H9 (cell line): ENCODE data around the gene GMPR. TPM values are rescaled to one million over a fixed set of nuclear protein-coding genes. Genes with fewer than 3 reads are reported as not detected.

Experiments used
- DNase-seq: peaks from one replicate; pipeline ENCODE4 v3.0.0-alpha.2; 2017
- H2AFZ ChIP-seq: one replicate; pipeline ENCODE4 v1.6.1; 2013; ENCODE audit warnings: mild to moderate bottlenecking, low read length, control low read depth, moderate library complexity
- H2AK5ac ChIP-seq: 2 replicates; pipeline ENCODE4 v1.6.1; 2013; ENCODE audit warnings: low read length, control low read depth, mixed read lengths; ENCODE audit not compliant: insufficient read length
- H2BK120ac ChIP-seq: one replicate; pipeline ENCODE4 v1.6.1; 2013; ENCODE audit warnings: low read depth, mild to moderate bottlenecking, low read length, control low read depth, inconsistent platforms; ENCODE audit not compliant: poor library complexity, severe bottlenecking
- H2BK12ac ChIP-seq: 2 replicates; pipeline ENCODE4 v1.6.1; 2013; ENCODE audit warnings: low read length, control low read depth, mixed read lengths, low read depth; ENCODE audit not compliant: insufficient read length
- H2BK15ac ChIP-seq: 2 replicates; pipeline ENCODE4 v1.6.1; 2013; ENCODE audit warnings: low read depth, low read length, control low read depth
- H2BK20ac ChIP-seq: one replicate; pipeline ENCODE4 v1.6.1; 2013; ENCODE audit warnings: low read depth, mild to moderate bottlenecking, low read length, control low read depth, inconsistent platforms; ENCODE audit not compliant: poor library complexity, severe bottlenecking
- H2BK5ac ChIP-seq: 2 replicates; pipeline ENCODE4 v1.6.1; 2013; ENCODE audit warnings: low read length, control low read depth, mixed read lengths; ENCODE audit not compliant: insufficient read length
- H3K14ac ChIP-seq: 2 replicates; pipeline ENCODE4 v1.6.1; 2013; ENCODE audit warnings: low read length, control low read depth; ENCODE audit not compliant: insufficient read depth
- H3K18ac ChIP-seq: 2 replicates; pipeline ENCODE4 v1.6.1; 2013; ENCODE audit warnings: low read depth, mild to moderate bottlenecking, mixed read lengths, low read length, control low read depth; ENCODE audit not compliant: insufficient read length
- H3K23ac ChIP-seq: 2 replicates; pipeline ENCODE4 v1.6.1; 2013; ENCODE audit warnings: low read length, control low read depth, mixed read lengths, low read depth; ENCODE audit not compliant: insufficient read length
- H3K23me2 ChIP-seq: 2 replicates; pipeline ENCODE4 v1.6.1; 2013; ENCODE audit warnings: low read depth, mild to moderate bottlenecking, mixed read lengths, low read length, control low read depth; ENCODE audit not compliant: insufficient read length, poor library complexity, severe bottlenecking
- H3K27ac ChIP-seq: 2 replicates; pipeline ENCODE4 v1.5.1; 2013; ENCODE audit warnings: low read length, control low read depth, mixed read lengths, low read depth; ENCODE audit not compliant: insufficient read length
- H3K27me3 ChIP-seq: 2 replicates; pipeline ENCODE4 v1.6.1; 2013; ENCODE audit warnings: low read length, control low read depth, inconsistent platforms; ENCODE audit not compliant: insufficient read depth
- H3K4ac ChIP-seq: 2 replicates; pipeline ENCODE4 v1.6.1; 2013; ENCODE audit warnings: low read depth, mild to moderate bottlenecking, control low read depth, inconsistent platforms, low read length, moderate library complexity
- H3K4me1 ChIP-seq: 2 replicates; pipeline ENCODE4 v1.6.1; 2013; ENCODE audit warnings: low read length, control low read depth, inconsistent platforms; ENCODE audit not compliant: insufficient read depth
- H3K4me2 ChIP-seq: 2 replicates; pipeline ENCODE4 v1.6.1; 2013; ENCODE audit warnings: low read length, control low read depth, mixed read lengths; ENCODE audit not compliant: insufficient read length, insufficient read depth
- H3K56ac ChIP-seq: 2 replicates; pipeline ENCODE4 v1.6.1; 2013; ENCODE audit warnings: low read depth, mild to moderate bottlenecking, mixed read lengths, low read length, control low read depth; ENCODE audit not compliant: insufficient read length
- H3K79me1 ChIP-seq: 2 replicates; pipeline ENCODE4 v1.6.1; 2013; ENCODE audit warnings: low read depth, mild to moderate bottlenecking, moderate library complexity, low read length, control low read depth, inconsistent platforms; ENCODE audit not compliant: insufficient read depth, poor library complexity, severe bottlenecking
- H3K79me2 ChIP-seq: 2 replicates; pipeline ENCODE4 v1.6.1; 2013; ENCODE audit warnings: low read length, control low read depth, inconsistent platforms; ENCODE audit not compliant: insufficient read depth
- H3K9ac ChIP-seq: 2 replicates; pipeline ENCODE4 v1.6.1; 2013; ENCODE audit warnings: low read length, control low read depth, mixed read lengths; ENCODE audit not compliant: insufficient read length; ENCODE audit errors: extremely low read depth
- H3K9me3 ChIP-seq: one replicate; pipeline ENCODE4 v1.6.1; 2013; ENCODE audit warnings: low read depth, low read length, inconsistent platforms; ENCODE audit not compliant: control insufficient read depth
- H3T11ph ChIP-seq: one replicate; pipeline ENCODE4 v1.6.1; 2013; ENCODE audit warnings: mild to moderate bottlenecking, low read length, control low read depth, inconsistent platforms
- H4K20me1 ChIP-seq: one replicate; pipeline ENCODE4 v1.6.1; 2013; ENCODE audit not compliant: control insufficient read depth, insufficient read length, insufficient read depth
- H4K5ac ChIP-seq: 2 replicates; pipeline ENCODE4 v1.6.1; 2013; ENCODE audit warnings: low read depth, mild to moderate bottlenecking, mixed read lengths, low read length, control low read depth; ENCODE audit not compliant: insufficient read length
- H4K8ac ChIP-seq: replicated peaks from 2 replicates; pipeline ENCODE4 v1.6.1; 2013; ENCODE audit warnings: low read length, control low read depth, mixed read lengths, low read depth; ENCODE audit not compliant: insufficient read length
- H4K91ac ChIP-seq: 2 replicates; pipeline ENCODE4 v1.6.1; 2013; ENCODE audit warnings: low read depth, mild to moderate bottlenecking, moderate library complexity, mixed read lengths, low read length, control low read depth; ENCODE audit not compliant: insufficient read length
- H3K27ac Mint-ChIP-seq, 3 experiments: 2 replicates in 2 of 3; 3 replicates in 1 of 3; pipeline ENCODE4 v1.8.0; 2020 to 2021; ENCODE audit warnings: mixed read lengths in 3 of 3, mild to moderate bottlenecking in 1 of 3, moderate library complexity in 1 of 3
- H3K27me3 Mint-ChIP-seq: 2 replicates; pipeline ENCODE4 v1.8.0; 2021; ENCODE audit warnings: low read depth, mild to moderate bottlenecking, moderate library complexity, mixed read lengths
- H3K36me3 Mint-ChIP-seq, 3 experiments: 2 replicates in 2 of 3; 3 replicates in 1 of 3; pipeline ENCODE4 v1.8.0; 2020 to 2021; ENCODE audit warnings: low read depth in 3 of 3, mixed read lengths in 3 of 3; ENCODE audit not compliant: insufficient read depth in 1 of 3
- H3K4me1 Mint-ChIP-seq, 2 experiments: 2 replicates each; pipeline ENCODE4 v1.8.0; 2020; ENCODE audit warnings: mixed read lengths in 2 of 2
- H3K4me3 Mint-ChIP-seq, 2 experiments: 2 replicates in 1 of 2; 3 replicates in 1 of 2; pipeline ENCODE4 v1.8.0; 2020 to 2021; ENCODE audit warnings: mild to moderate bottlenecking in 2 of 2, mixed read lengths in 2 of 2, moderate library complexity in 1 of 2
- H3K9me3 Mint-ChIP-seq, 2 experiments: 2 replicates in 1 of 2; 3 replicates in 1 of 2; pipeline ENCODE4 v1.8.0; 2020; ENCODE audit warnings: mild to moderate bottlenecking in 2 of 2, mixed read lengths in 2 of 2, moderate library complexity in 1 of 2
- CTCF ChIP-seq: fragments of 200-600 bp; sonication (generic); conservative IDR thresholded peaks from 3 replicates; pipeline ENCODE4 v1.8.0; 2021; ENCODE audit warnings: antibody characterized with exemption, mild to moderate bottlenecking
- WGBS: extraction: QIAGEN DNeasy Blood & Tissue Kit; methylation state at CpG from one replicate; pipeline ENCODE4 v1.1.7; 2013; ENCODE audit warnings: missing lambda C conversion rate, low lambda C conversion rate, mixed read lengths; ENCODE audit not compliant: insufficient read length; ENCODE audit errors: extremely low coverage; 5-methylcytosine and 5-hydroxymethylcytosine counted together
- total RNA-seq: library from RNA; stranded (reverse); gene quantifications from 2 replicates; pipeline ENCODE4 v1.2.1, GENCODE V29; 2021

GMPR gene
- total RNA-seq, 1 experiment from 2014 or later: 0.70 TPM

GRCh38 chr6:16196984-16197546, 41.3 kb upstream of the GMPR start:
- Histone ChIP-seq H2BK5ac (no peak overlapping the region), H2AFZ (no peak overlapping the region), H3K4me1 (no peaks in the 10 kb centered on the region), H3K27ac (no peak overlapping the region), H4K20me1 (no peaks in the 10 kb centered on the region), H2BK12ac (no peak overlapping the region), H3K14ac (no peak overlapping the region), H3K23me2 (no peaks in the 10 kb centered on the region), H2BK20ac (no peak overlapping the region), H4K5ac (no peak overlapping the region), H3K79me1 (no peaks in the 10 kb centered on the region), H2BK120ac (no peak overlapping the region), H3K23ac (no peak overlapping the region), H3K9me3 (no peaks in the 10 kb centered on the region), H2BK15ac (no peak overlapping the region), H3K9ac (no peak overlapping the region), H3K18ac (no peak overlapping the region), H3T11ph (no peak overlapping the region), H3K56ac (no peak overlapping the region), H3K79me2 (no peaks in the 10 kb centered on the region), H4K91ac (no peak overlapping the region), H3K27me3 (no peaks in the 10 kb centered on the region), H2AK5ac (no peak overlapping the region), H3K4ac (no peak overlapping the region), H3K4me2 (no peak overlapping the region), H4K8ac (no peak overlapping the region)
- Mint-ChIP-seq H3K27ac (no peak overlapping the region; a peak in 1 of 7 replicates), H3K27me3 (0 out of 2 replicates have a peak, but pooled peaks cover 2% of the 10 kb centered on the region), H3K36me3 (no peaks in the 10 kb centered on the region), H3K4me3 (no peak overlapping the region), H3K4me1 (peaks cover 10 to 13% of the 10 kb centered on the region in 2 experiments), H3K9me3 (no peaks in the 10 kb centered on the region; a peak in 1 of 5 replicates)
- WGBS: no CpG with 5 or more reads among the region's 19 CpGs
- TF ChIP-seq CTCF: no peak
- no peak for DNase-seq
